ENCODE results near the gene GGTLC1.

Gene GGTLC1

GRCh38 chr20:23955896-23956295, 32.7 kb downstream of the GGTLC1 start:
- Histone ChIP-seq H3K4me1 (ENCODE audit: control insufficient read depth, insufficient read depth, low read length) (peaks cover 4% of the 10 kb centered on the region), H3K36me3 (ENCODE audit: control insufficient read depth, insufficient read depth, low read length) (no peaks in the 10 kb centered on the region), H3K27me3 (ENCODE audit: control insufficient read depth, insufficient read depth, low read length) (no peaks in the 10 kb centered on the region), H3K4me3 (ENCODE audit: low read depth, low read length) (no peak overlapping the region), H3K9me3 (ENCODE audit: control insufficient read depth, insufficient read depth, low read length) (no peaks in the 10 kb centered on the region), H3K9ac (ENCODE audit: low read depth, low read length) (no peak overlapping the region)

DNA sequence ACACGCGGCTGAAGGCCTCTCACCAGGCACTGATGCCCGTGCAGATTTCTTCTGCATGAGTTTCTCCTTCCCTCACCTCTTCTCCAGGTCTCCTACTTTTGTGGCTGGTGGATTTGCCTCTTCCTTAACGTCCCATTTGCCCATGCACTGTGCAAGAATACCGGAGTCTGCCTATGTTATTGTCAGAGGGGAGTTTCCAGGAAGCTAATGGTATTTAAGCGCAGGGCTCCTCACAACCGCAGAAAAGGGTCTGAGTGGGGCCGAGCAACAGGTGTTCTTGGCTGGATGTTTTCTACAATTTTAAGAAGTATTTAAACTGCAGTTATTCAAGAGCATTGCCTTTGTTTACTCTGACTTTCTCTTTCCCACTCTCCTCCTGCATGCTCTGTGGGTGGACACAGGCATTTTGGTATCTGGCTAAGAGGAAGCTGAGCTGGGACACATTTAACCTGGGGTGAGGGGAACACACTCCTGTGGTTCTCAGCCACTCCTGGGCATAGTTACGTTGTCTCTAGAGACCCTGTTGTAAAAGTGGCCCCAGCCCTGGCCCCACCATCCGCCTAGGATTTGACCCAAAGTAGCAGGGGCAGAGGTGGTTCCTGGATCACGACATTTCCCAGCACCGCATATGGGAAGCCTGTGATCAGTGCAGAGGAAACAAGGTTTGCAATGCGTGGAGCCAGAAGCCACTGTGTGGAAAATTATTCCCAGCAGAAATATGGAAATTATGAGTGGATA, 34.4 kb downstream of the GGTLC1 start:
- no peak overlapping the region for H3K4me3 ChIP-seq (ENCODE audit: low read depth, low read length)
- H3K36me3 ChIP-seq (ENCODE audit: control insufficient read depth, insufficient read depth, low read length): no peaks in the 10 kb centered on the region
- H3K4me1 ChIP-seq (ENCODE audit: control insufficient read depth, insufficient read depth, low read length): peaks cover 4% of the 10 kb centered on the region
- no peaks in the 10 kb centered on the region for H3K9me3 ChIP-seq (ENCODE audit: control insufficient read depth, insufficient read depth, low read length)
- no peak overlapping the region for H3K9ac ChIP-seq (ENCODE audit: low read depth, low read length)
- H3K27me3 ChIP-seq (ENCODE audit: control insufficient read depth, insufficient read depth, low read length): no peaks in the 10 kb centered on the region

DNA sequence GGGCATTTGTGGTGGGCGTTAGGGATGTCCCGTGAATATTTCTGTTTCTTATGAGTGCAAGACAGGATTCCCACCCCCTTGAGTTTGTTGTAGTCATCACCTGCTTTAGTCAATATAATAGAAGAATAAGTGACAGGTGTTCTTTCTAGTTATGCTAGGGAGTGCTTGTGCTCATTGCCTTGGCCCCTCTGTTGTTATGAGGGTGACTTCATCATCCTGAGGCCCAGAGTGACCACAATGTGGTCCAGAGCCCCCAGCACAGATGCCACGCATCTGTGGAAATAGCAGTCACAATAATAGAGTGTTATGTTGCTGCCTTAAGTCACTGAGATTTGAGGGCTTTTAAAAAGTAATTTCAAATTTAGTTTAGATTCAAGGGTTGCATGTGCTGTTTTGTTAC, 42.4 kb downstream of the GGTLC1 start:
- no peaks in the 10 kb centered on the region for H3K4me1 ChIP-seq (ENCODE audit: control insufficient read depth, insufficient read depth, low read length)
- H3K4me3 ChIP-seq (ENCODE audit: low read depth, low read length): no peak overlapping the region
- no peaks in the 10 kb centered on the region for H3K27me3 ChIP-seq (ENCODE audit: control insufficient read depth, insufficient read depth, low read length)
- no peaks in the 10 kb centered on the region for H3K9me3 ChIP-seq (ENCODE audit: control insufficient read depth, insufficient read depth, low read length)
- no peak overlapping the region for H3K9ac ChIP-seq (ENCODE audit: low read depth, low read length)
- H3K36me3 ChIP-seq (ENCODE audit: control insufficient read depth, insufficient read depth, low read length): no peaks in the 10 kb centered on the region

- Histone ChIP-seq H3K36me3 (ENCODE audit: control insufficient read depth, insufficient read depth, low read length) (no peaks in the 10 kb centered on the region), H3K4me3 (ENCODE audit: low read depth, low read length) (no peak overlapping the region), H3K27me3 (ENCODE audit: control insufficient read depth, insufficient read depth, low read length) (no peaks in the 10 kb centered on the region), H3K9ac (ENCODE audit: low read depth, low read length) (no peak overlapping the region), H3K4me1 (ENCODE audit: control insufficient read depth, insufficient read depth, low read length) (no peaks in the 10 kb centered on the region), H3K9me3 (ENCODE audit: control insufficient read depth, insufficient read depth, low read length) (no peaks in the 10 kb centered on the region)
Observed at GRCh38 chr20:23943304-23943703, 45.3 kb downstream of the GGTLC1 start.

- Histone ChIP-seq H3K36me3 (ENCODE audit: control insufficient read depth, insufficient read depth, low read length) (no peaks in the 10 kb centered on the region), H3K9me3 (ENCODE audit: control insufficient read depth, insufficient read depth, low read length) (no peaks in the 10 kb centered on the region), H3K27me3 (ENCODE audit: control insufficient read depth, insufficient read depth, low read length) (no peaks in the 10 kb centered on the region), H3K4me3 (ENCODE audit: low read depth, low read length) (no peak overlapping the region), H3K9ac (ENCODE audit: low read depth, low read length) (no peak overlapping the region), H3K4me1 (ENCODE audit: control insufficient read depth, insufficient read depth, low read length) (no peaks in the 10 kb centered on the region)
Observed at GRCh38 chr20:23939641-23940040, 48.9 kb downstream of the GGTLC1 start.

- no peak overlapping the region for H3K9ac ChIP-seq (ENCODE audit: low read depth, low read length)
- no peaks in the 10 kb centered on the region for H3K27me3 ChIP-seq (ENCODE audit: control insufficient read depth, insufficient read depth, low read length)
- H3K4me3 ChIP-seq (ENCODE audit: low read depth, low read length): no peak overlapping the region
Observed at GRCh38 chr20:23939063-23939462, 49.5 kb downstream of the GGTLC1 start.

GRCh38 chr20:23938118-23938438, 50.5 kb downstream of the GGTLC1 start:
- no peak overlapping the region for H3K4me3 ChIP-seq (ENCODE audit: low read depth, low read length)
- H3K36me3 ChIP-seq (ENCODE audit: control insufficient read depth, insufficient read depth, low read length): no peaks in the 10 kb centered on the region
- no peak overlapping the region for H3K9ac ChIP-seq (ENCODE audit: low read depth, low read length)
- no peaks in the 10 kb centered on the region for H3K27me3 ChIP-seq (ENCODE audit: control insufficient read depth, insufficient read depth, low read length)
- no peaks in the 10 kb centered on the region for H3K9me3 ChIP-seq (ENCODE audit: control insufficient read depth, insufficient read depth, low read length)
- no peaks in the 10 kb centered on the region for H3K4me1 ChIP-seq (ENCODE audit: control insufficient read depth, insufficient read depth, low read length)

More at GRCh38 chr20:23939063-23939462, 49.5 kb downstream of the GGTLC1 start:
- Histone ChIP-seq H3K36me3 (ENCODE audit: control insufficient read depth, insufficient read depth, low read length) (no peaks in the 10 kb centered on the region), H3K4me1 (ENCODE audit: control insufficient read depth, insufficient read depth, low read length) (no peaks in the 10 kb centered on the region), H3K9me3 (ENCODE audit: control insufficient read depth, insufficient read depth, low read length) (no peaks in the 10 kb centered on the region)

GRCh38 chr20:23937303-23938117, 51.1 kb downstream of the GGTLC1 start:
- no peaks in the 10 kb centered on the region for H3K27me3 ChIP-seq (ENCODE audit: control insufficient read depth, insufficient read depth, low read length)
- H3K9ac ChIP-seq (ENCODE audit: low read depth, low read length): no peak overlapping the region
- no peaks in the 10 kb centered on the region for H3K9me3 ChIP-seq (ENCODE audit: control insufficient read depth, insufficient read depth, low read length)
- H3K4me1 ChIP-seq (ENCODE audit: control insufficient read depth, insufficient read depth, low read length): no peaks in the 10 kb centered on the region
- H3K4me3 ChIP-seq (ENCODE audit: low read depth, low read length): no peak overlapping the region
- H3K36me3 ChIP-seq (ENCODE audit: control insufficient read depth, insufficient read depth, low read length): no peaks in the 10 kb centered on the region
